H4 (cell line): ENCODE data around the gene IMP3. TPM values are rescaled to one million over a fixed set of nuclear protein-coding genes. Genes with fewer than 3 reads are reported as not detected.
A peak's percentile ranks its signal among the peaks of the same experiment; 100 is the strongest.
"Not testable (repeated sequence)": the region's sequence is repeated elsewhere in the genome, so short reads cannot be mapped to it uniquely, and the experiment has no call there.

Source experiments
- DNase-seq: peaks from one replicate; pipeline ENCODE4 v3.0.0-alpha.2; 2015; ENCODE audit warnings: low spot score
- total RNA-seq: library from RNA; depleted of rRNA; stranded (reverse); fragments of >200 nt; shearing (Covaris generic); gene quantifications from 2 replicates; pipeline ENCODE4 v1.2.3, GENCODE V29; 2014

IMP3 gene
- total RNA-seq, 1 experiment from 2014 or later = 161 TPM

DNA sequence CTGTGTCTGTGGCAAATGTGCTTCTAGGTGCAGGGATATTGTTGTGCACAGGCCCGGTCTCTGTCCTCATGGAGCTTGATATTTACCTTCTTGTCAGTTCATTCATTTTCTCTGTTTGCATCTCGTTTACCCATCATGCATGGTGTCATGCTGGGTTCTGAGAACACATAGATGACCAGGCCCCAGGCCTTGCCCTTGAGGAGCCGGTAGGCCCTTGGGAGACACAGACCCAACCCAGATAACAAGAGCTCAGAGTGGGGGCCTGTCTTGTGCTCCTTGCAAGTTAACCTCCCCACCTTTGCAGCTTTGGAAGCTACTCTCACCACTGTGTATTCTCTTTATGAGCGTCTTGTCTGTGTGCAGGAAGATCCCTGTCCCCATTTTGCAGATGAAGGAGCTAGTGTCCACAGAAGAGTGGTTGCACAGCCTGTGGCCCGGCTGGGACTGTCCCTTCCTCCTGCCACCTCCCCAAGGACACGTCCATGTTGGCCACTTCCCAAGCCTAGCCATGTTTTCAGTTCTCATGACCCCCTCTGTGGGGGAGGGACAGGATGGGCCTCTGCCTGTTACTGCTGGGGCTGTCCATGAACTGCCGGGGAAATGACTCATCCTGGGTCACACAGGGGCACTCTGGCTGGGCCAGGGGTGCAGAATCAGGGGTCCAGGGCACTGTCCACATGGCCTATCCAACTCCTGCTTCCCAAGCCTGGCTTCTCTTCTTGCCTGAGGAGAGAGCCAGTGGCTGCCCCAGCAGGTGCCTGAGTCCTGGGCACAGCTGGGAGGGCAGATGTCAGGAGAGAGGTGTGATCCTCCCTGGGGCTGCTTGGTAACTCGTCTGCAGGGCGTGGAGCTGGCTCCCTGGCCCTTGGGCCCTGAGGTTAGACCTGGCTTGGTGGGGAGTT lies 11.1 kb upstream of the IMP3 start:
- no peak for DNase-seq

DNA sequence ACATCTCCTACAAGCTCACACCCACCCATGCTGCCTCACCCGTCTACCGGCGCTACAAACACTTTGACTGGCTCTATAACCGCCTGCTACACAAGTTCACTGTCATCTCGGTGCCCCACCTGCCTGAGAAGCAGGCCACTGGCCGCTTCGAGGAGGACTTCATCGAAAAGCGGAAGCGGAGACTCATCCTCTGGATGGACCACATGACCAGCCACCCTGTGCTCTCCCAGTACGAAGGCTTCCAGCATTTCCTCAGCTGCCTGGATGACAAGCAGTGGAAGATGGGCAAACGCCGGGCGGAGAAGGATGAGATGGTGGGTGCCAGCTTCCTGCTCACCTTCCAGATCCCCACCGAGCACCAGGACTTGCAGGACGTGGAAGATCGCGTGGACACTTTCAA lies 9.8 kb upstream of the IMP3 start:
- DNase-seq = no peak

DNA sequence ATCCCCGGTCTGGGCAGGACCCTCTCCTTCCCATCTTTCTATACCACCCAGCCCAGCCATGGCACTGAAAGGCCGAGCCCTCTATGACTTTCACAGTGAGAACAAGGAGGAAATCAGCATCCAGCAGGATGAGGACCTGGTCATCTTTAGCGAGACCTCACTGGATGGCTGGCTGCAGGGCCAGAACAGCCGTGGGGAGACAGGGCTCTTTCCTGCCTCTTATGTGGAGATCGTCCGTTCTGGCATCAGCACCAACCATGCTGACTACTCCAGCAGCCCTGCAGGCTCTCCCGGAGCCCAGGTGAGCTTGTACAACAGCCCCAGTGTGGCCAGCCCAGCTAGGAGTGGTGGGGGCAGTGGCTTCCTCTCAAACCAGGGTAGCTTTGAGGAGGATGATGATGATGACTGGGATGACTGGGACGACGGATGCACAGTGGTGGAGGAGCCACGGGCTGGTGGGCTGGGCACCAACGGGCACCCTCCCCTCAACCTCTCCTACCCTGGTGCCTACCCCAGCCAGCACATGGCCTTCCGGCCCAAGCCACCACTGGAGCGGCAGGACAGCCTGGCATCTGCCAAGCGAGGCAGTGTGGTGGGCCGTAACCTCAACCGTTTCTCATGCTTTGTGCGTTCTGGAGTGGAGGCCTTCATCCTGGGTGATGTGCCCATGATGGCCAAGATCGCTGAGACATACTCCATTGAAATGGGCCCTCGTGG lies 9.2 kb upstream of the IMP3 start:
- no peak for DNase-seq

DNA sequence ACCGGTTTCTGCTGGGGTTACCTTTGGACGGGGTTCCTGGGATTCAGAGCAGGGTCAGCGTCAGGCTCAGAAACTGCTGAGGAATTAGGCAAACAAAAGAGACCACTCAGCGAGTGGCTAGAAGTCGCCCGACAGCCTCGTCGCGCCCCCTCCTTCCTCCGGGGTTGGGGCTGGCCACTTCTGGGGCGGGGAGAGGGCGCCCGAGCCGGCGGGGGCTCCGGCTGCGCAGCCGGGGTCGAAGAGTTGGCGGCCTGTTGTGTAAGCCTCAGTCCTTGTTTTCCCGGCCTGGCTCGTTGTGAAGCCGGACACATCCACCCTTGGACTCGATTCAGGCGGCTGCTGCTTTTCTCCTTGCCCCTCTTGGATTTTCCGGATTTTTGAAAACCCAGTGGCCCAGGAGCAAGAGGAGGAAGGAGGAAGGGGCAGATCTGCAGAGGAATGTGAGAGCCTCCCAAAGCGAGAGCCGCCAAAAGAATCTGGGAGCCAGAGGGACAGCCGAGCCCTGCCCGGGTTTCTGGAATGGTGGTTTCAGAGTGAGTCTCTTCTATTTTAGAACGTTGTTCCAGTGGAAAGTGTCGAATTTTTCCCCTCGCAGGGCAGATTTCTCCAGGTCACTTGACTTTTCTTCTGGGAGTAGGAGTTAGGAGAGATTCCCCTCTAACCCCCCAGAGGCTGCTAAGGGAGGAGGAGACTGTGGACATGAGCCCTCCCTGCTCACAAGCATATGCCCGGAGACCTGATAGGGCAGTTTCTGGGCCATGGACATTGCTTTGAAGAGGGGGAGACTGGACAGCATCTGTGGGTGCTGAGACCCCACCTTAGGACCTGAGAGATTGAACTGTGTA lies 8.4 kb upstream of the IMP3 start:
- no peak for DNase-seq

DNA sequence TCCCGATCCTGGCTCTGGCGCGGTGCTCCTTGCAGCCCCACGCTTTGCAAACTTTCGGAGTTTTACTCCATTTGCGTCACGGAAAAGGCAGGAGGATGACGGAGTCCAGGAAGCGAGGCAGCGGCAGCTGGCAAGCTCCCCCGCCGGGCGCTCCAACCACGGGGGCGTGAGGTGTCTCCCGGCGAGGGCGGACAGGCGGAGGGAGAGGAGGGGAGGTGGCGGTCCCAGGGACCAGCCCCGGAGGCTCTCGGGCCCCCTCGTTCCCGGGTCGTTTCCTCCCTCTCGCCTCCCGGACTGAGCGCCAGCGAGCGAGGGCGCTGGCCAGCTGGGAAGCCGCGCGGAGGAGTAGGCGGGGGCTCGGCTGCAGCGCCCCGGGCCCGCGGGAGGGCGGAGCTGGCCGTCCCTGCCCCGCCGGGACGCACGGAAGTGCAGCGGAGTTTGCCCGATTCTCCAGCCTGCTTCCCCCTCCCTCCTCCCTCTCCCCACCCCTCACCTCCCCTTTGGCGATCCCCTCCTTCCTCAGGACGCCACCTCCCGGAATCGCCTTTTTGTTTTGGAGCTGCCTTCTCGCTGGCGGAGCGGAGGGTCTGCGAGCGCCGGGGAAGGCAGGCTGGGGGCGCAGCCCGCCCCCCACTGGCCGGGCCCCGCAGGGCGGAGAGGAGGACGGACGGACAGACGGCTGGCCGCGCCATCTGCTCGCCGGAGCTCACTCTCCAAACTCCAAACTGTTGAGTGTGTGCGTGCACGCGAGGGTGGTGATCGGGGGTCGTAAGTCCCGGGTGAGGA lies 7.5 kb upstream of the IMP3 start, which contains the start of gene SNX33:
Gene SNX33 (plus strand): TSS at position 543 of the 786 bp plus-strand sequence. CDS start 1,191 bp downstream, outside the sequence.
- peak; percentile 64 for DNase-seq

DNA sequence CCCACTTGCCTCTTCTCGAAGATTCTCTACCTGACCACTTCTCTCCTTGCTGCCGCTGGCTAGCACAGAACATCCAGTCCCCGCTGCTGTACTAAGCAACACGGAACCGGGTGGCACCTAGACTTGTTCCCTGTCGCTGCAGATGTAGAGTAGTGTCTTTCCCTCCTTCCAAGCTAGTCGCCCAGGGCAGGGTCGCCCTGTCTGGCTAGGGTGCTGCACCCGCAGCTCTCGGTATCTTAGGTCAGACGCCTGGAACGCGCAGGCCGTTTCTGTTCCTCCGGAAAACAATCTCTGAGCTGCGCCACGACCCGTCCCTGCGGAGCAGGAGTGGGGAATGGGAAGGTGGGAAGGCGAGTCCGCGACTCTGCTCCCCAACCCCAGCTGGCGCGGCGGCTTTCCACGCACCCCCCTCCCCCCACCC lies 6.9 kb upstream of the IMP3 start:
- DNase-seq = no peak

DNA sequence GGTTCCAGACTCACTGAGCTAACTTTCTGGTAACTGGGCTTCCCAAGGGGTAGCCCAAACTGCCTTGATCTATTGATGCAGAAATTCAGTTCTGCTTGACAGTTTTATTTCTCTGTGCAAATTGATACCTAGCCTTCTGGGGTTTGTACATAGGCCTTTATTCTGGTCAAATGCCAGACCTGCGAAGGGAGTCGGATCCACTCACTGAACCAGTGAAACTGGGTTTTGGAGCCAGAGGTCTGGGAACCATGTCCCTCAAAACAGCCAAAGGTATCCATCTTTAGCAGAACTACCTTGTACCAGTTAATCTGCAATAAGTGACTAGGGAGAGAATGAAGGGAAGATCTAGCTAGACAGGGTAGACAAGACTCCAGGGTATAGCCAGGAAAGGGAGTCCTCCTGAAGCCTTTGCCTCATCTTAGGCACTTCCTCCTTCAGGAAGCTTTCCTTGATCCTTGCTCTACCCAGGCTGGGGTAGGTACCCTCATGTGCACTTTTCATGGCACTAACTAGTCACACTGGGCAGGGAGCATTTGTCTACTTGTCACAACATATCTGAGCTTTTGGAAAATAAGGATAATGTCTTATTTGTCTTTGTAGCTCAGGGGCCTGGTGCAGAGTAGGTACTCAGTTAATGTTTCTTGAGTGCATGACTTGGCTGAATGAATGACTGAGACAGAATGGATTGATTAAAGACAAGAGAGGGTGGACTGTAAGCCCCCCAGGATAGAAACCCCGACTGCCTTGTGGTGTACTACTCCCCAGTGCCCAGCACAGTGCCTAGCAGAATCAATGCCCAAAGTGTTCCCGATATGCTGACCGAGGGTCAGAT lies 6.3 kb upstream of the IMP3 start:
- DNase-seq = no peak

DNA sequence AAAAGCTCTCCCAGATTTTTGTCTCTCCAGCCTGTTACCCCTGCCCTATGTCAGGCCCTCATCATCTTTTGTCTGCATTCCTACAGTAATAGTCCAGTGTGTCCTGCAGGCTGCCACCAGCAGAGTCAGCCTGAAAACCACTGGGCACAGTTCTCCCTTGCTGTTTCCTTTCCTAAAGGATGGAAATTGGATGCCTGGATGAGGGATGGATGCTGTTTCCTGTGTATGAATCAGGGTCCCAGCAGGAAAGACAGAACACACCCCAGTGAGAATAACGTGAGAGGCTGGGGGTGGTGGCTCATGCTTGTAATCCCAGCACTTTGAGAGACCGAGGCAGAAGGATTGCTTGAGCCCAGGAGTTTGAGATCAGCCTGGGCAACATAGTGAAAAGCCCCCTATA lies 4.4 kb upstream of the IMP3 start:
- DNase-seq = no peak

DNA sequence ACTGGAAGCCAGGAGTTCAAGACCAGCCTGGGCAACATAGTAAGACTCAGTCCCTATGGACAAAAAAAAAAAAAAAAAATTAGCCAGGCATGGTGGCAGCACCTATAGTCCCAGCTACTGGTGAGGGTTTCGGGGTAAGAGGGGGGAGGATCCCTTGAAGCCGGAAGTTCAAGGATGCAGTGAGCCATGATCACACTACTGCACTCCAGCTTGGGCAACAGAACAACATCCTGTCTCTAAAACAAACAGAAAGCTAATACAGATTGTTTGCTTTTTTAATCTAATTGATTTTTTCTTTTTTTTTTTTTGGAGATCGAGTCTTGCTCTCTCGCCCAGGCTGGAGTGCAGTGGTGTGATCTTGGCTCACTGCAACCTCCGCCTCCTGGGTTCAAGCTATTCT lies 1.6 kb upstream of the IMP3 start:
- DNase-seq = no peak

DNA sequence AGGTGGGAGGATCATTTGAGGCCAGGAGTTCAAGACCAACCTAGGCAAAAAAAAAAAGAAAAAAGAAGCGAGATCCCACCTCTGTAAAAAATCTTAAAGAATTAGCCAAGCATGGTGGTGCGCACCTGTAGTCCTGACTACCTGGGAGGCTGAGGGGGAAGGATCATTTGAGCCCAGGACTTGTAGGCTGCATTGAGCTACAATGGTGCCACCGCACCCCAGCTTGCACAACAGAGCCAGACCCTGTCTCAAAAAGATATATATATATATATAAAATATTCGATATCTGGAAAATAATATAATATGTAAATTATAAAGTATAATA lies 1.1 kb upstream of the IMP3 start:
- no peak for DNase-seq

DNA sequence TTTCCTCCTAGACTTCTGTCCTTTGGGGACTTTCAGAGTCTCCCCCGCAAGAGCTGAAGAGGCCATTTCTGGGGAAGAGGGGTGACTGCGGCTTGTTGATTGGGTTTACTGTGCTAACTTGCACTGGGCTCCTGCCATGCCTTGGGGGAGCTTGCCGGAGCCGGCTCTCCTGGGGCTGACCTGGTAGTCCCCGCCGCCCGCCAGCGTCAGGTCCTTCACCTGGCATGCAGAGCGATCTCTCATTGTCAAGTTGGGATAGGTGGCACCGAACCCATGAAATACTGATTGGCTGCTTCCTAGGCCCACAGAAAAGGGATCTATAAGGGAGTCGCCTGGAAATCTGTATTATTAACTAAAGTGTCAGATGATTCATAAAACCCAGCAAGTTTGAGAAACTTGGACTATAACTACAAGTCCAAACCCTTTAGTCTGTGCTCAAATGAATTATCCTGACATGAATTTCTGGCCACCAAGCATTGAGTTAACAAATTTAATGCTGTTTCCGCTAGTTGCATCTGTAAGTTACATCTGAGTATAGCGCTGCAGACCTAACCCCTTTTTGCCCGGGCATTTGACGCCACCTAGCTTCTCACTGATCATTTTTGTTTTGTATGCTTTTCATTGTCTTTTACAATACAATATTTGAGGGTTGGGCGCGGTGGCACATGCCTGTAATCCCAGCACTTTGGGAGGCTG lies 607 bp upstream of the IMP3 start:
- DNase-seq = no peak

DNA sequence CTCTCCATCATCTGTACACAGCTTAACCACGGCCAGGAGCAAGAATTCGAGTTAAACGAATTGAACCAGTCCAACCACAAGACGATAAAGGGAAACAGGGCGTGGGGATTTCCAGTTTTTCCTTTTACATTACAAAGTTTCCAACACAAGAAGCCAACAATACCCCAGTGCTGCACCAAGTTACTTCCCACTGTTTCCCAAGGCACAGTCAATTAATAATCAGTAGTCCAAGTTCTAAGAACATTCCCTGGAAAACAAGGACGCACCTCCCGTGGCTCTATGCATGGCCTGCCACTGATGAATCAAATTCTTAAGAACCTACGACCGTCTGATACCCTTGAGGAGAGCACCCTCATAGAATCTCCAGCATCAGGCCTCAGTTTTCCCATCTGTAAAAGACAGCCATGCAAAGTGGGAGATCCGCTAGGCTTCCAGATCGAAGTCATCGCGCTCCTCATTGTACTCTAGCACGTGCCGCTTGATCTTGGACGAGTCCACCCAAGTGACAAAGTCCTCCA lies 774 bp downstream of the IMP3 start:
- DNase-seq = no peak

DNA sequence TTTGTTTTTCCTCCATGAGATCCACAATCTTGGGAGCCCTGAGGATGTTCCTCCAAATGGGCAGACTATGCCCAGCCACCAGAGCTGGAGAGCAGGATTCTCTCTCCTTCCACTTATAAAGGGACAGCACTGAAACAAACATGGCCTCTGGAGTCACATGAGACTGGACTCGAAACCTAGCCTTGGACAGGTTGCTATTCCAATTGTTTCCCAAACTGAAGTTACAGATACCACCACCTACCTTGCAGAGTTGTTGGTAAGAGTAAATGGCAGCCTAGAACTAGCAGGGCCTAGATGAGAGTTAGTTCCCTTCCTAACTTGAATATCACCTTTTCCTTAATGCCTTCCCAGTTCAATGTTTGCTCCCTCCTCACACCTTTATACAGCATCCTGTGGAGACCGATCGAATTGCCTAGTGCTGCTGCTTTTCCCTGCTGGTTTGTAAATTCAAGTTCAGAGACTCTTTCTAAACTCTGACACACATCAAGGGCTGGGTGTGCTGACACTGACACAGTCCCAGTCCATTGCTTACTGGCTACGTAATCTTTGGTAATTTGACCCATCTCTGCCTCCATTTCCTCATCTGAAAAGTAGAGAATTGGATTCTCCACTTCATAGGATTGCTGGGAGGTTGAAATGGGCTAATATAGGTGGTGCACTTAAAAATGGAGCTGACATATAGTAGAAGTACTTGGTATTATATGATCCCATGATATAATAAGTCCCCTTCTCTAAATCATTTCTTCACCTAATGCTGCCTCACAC lies 2.6 kb downstream of the IMP3 start:
- no peak for DNase-seq

DNA sequence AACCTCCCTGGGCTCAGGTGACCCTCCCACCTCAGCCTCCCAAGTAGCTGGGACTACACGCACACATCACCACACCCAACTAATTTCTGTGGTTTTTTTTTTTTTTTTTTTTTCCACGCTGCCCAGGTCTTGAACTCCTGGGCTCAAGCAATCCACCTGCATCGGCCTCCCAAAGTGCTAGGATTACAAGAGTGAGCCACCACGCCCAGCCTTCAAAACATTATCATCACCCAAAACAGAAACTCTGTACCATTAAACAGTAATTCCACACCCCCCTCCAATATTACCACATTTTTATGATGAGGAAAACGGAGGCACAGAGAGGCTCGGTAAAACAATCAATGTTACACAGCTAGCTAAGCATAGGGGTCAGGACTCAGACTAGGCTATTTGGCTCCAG lies 4.0 kb downstream of the IMP3 start:
- DNase-seq = no peak

DNA sequence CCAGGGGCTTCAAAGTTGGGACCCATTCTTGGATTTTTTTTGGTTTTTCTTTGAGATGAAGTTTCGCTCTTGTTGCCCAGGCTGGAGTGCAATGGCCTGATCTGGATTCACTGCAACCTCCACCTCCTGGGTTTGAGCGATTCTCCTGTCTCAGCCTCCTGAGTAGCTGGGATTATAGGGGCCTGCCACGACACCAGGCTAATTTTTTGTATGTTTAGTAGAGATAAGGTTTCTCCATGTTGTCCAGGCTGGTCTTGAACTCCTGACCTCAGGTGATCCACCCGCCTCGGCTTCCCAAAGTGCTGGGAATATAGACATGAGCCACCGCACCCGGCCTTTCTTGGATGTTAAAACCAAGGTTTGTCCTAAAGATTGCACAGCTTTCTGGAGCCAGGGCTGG lies 6.1 kb downstream of the IMP3 start:
- not testable (repeated sequence) for DNase-seq

DNA sequence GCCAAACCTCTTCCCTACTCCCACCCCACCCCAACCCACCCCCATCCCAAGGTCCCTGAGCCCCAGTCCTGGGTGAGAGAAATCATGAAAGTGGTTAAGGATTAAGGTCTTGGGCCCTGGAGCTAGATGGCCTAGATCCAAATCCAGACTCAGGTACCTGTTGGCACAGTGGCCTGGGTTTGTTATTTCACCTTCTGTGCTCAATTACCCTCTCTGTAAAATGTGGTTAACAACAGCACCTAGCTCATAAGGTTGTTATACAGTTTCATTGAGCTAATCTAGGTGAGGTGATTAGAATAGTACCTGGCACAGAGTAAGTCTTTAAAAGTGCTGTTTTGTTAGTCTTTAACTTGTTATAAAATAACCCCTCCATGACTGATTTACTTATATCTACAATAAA lies 8.1 kb downstream of the IMP3 start:
- DNase-seq = no peak

DNA sequence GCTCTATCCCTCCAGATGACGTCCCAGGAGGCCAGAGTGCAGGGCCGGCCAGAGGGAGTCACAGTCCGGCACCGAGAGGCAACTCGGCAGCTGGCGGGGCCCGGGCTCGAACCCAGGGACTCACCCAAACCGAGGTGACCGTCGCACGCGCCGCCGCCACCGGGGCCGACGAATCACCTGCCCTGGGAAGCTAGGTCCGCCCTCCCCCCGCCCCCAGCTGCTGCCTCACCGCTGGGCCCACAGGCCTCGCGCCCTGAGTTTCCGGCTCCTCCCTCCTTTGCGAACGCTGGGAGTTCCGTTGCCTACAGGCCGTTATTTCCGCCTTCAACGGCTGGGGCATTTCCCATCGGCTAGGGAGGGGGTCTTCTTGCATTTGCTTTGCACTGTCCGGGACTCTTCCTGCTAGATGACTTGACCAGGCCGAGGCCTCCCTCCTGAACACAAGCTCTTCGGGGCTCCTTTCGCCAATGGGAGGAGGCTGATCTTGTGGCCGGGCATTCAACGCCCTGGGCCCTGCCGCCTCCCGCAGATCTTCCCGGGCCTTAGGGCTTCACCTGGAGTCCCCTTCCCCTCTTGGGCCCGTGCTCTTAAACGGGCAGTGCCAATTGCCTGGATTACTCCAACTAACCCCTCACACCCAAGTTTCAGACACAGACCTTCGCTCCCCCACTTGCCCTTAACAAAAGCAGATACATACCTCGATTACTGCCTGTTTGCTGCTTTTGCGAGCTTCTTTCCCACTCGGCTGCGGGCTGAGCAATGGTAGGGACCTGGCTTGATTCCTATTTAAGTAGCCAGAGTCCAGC lies 14.3 kb downstream of the IMP3 start, which contains the start of gene SNUPN:
Gene SNUPN (minus strand): TSS at position 184 of the 806 bp plus-strand sequence. CDS start 4,674 bp downstream, outside the sequence.
- peak; percentile 93 for DNase-seq

DNA sequence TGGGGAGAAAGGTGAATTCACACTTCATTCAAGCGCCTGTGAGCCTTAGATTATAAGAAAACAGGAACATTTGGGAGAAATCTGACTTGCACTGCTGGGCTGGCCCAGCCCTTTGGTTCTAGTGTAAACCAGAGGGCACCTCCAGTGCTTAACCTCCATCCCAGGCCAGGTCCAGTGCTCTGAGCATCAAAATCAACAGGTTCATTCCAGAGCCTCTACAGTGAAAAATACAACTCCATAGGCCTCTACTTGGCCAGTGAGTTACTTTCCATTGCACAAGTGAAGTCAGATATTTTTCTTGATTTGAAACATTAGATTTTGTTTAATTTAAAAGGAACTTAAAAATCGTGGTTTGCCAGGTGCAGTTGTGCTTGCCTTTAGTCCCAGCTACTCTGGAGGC lies 17.5 kb downstream of the IMP3 start:
- DNase-seq = no peak
